SJCRH30 (cell line): ENCODE measurements around the gene GRIP1. TPM values are rescaled to one million over a fixed set of nuclear protein-coding genes. Genes with fewer than 3 reads are reported as not detected.
"Not testable (repeated sequence)": the region's sequence is repeated elsewhere in the genome, so short reads cannot be mapped to it uniquely, and the experiment has no call there.

Experiments
- DNase-seq, 2 experiments: peaks; one replicate each; pipeline ENCODE4 v3.0.0-alpha.2; 2015 to 2020
- H3K27ac ChIP-seq: fragments of 250-450 bp; sonication (Bioruptor Pico); 2 replicates; pipeline ENCODE4 v1.5.1; 2020; ENCODE audit warnings: mild to moderate bottlenecking, moderate library complexity
- H3K27me3 ChIP-seq: fragments of 250-450 bp; sonication (Bioruptor Pico); 2 replicates; pipeline ENCODE4 v1.5.1; 2020; ENCODE audit warnings: mild to moderate bottlenecking, moderate library complexity
- H3K36me3 ChIP-seq: fragments of 250-450 bp; sonication (Bioruptor Pico); 2 replicates; pipeline ENCODE4 v1.5.1; 2020; ENCODE audit warnings: mild to moderate bottlenecking, moderate library complexity
- H3K4me1 ChIP-seq: fragments of 250-450 bp; sonication (Bioruptor Pico); 2 replicates; pipeline ENCODE4 v1.5.1; 2020; ENCODE audit warnings: mild to moderate bottlenecking, moderate library complexity
- H3K4me3 ChIP-seq: fragments of 250-450 bp; sonication (Bioruptor Pico); 2 replicates; pipeline ENCODE4 v1.5.1; 2020; ENCODE audit warnings: mild to moderate bottlenecking, moderate library complexity
- H3K9me3 ChIP-seq: fragments of 250-450 bp; sonication (Bioruptor Pico); replicated peaks from 2 replicates; pipeline ENCODE4 v1.5.1; 2020; ENCODE audit warnings: mild to moderate bottlenecking, moderate library complexity
- total RNA-seq: library from RNA; depleted of rRNA; stranded (reverse); fragments of >200 nt; shearing (Covaris generic); gene quantifications from 2 replicates; pipeline ENCODE4 v1.2.3, GENCODE V29; 2014

GRIP1 gene
- total RNA-seq, 1 experiment from 2014 or later = 8.2 TPM

- peaks cover 18% of the 10 kb centered on the region for H3K36me3 ChIP-seq
- no peak for DNase-seq
- no peak overlapping the region for H3K4me3 ChIP-seq
- no peaks in the 10 kb centered on the region for H3K4me1 ChIP-seq
- H3K9me3 ChIP-seq = peaks cover 6% of the 10 kb centered on the region; the same call in 1 of the 2 replicates
- H3K27me3 ChIP-seq = no peaks in the 10 kb centered on the region
- no peak overlapping the region for H3K27ac ChIP-seq
Observed at GRCh38 chr12:66340131-66340530, 338.7 kb downstream of the GRIP1 start.

GRCh38 chr12:66337381-66338010 lies 341.4 kb downstream of the GRIP1 start:
- Histone ChIP-seq H3K36me3 (peaks cover 14% of the 10 kb centered on the region; the same call in 1 of the 2 replicates), H3K27me3 (no peaks in the 10 kb centered on the region), H3K9me3 (peaks cover 6% of the 10 kb centered on the region; the same call in 1 of the 2 replicates), H3K4me1 (no peaks in the 10 kb centered on the region), H3K27ac (no peak overlapping the region), H3K4me3 (no peak overlapping the region)
- no peak for DNase-seq

- DNase-seq = no peak
- Histone ChIP-seq H3K9me3 (no peaks in the 10 kb centered on the region), H3K4me1 (no peaks in the 10 kb centered on the region), H3K27me3 (no peaks in the 10 kb centered on the region), H3K4me3 (no peak overlapping the region), H3K36me3 (peaks cover 8% of the 10 kb centered on the region; the same call in 1 of the 2 replicates), H3K27ac (no peak overlapping the region)
Observed at GRCh38 chr12:66335746-66336145, 343.1 kb downstream of the GRIP1 start.

DNA sequence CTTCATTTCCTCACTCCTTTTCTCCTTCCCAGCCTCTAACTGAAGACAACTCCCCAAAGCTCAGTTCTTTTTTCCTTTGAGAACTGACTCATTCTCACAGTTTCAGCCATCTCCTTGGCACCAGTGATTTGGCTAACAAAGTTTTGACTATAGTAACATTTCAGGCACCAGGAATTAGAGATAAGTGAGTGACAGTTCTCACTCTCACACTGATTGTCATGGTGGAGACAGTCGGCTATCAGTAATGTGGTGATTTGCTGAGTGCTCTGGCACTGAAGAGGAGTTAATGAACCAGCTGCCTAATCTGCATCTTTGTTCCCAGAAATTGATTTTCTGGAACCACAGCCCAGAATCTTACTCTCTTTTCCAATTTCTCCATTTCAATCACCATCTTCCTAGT lies 347.1 kb downstream of the GRIP1 start:
- Histone ChIP-seq H3K36me3 (peaks cover 8% of the 10 kb centered on the region; the same call in 1 of the 2 replicates), H3K4me1 (no peaks in the 10 kb centered on the region), H3K4me3 (no peak overlapping the region), H3K9me3 (no peaks in the 10 kb centered on the region), H3K27me3 (no peaks in the 10 kb centered on the region), H3K27ac (no peak overlapping the region)
- DNase-seq = no peak

- Histone ChIP-seq H3K36me3 (peaks cover 11% of the 10 kb centered on the region; the same call in 1 of the 2 replicates), H3K27ac (no peak overlapping the region), H3K4me1 (no peaks in the 10 kb centered on the region), H3K9me3 (no peaks in the 10 kb centered on the region), H3K4me3 (no peak overlapping the region), H3K27me3 (no peaks in the 10 kb centered on the region)
- DNase-seq = no peak
Observed at GRCh38 chr12:66331016-66331415, 347.9 kb downstream of the GRIP1 start.

- no peaks in the 10 kb centered on the region for H3K9me3 ChIP-seq
- H3K27me3 ChIP-seq = no peaks in the 10 kb centered on the region
- no peak for DNase-seq
- H3K4me1 ChIP-seq = no peaks in the 10 kb centered on the region
- no peak overlapping the region for H3K4me3 ChIP-seq
- no peak overlapping the region for H3K27ac ChIP-seq
- H3K36me3 ChIP-seq = peaks cover 11% of the 10 kb centered on the region; the same call in 1 of the 2 replicates
Observed at GRCh38 chr12:66329941-66330340, 348.9 kb downstream of the GRIP1 start.

DNA sequence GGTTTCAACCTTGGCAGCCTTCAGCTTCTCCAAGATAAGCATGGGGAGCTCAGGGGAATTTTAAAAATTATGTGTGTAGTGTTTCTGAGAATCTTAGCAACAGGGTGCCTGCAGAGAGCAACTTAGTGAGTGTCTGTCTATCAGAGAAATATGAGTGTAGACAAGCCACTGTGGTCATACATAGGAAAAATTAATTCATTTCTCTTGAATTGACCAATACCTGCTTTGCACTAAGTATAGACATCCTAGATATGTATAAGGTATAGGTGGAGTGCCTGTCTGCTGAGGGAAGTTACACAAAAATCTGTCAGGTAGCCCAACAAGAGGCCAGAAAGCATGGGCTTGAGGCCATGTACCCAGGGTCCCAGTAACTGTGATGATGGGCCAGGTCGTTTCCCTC lies 355.9 kb downstream of the GRIP1 start:
- Histone ChIP-seq H3K27ac (no peak overlapping the region), H3K4me3 (no peak overlapping the region), H3K27me3 (no peaks in the 10 kb centered on the region), H3K4me1 (no peaks in the 10 kb centered on the region), H3K36me3 (peaks cover 34% of the 10 kb centered on the region), H3K9me3 (no peaks in the 10 kb centered on the region)
- no peak for DNase-seq

DNA sequence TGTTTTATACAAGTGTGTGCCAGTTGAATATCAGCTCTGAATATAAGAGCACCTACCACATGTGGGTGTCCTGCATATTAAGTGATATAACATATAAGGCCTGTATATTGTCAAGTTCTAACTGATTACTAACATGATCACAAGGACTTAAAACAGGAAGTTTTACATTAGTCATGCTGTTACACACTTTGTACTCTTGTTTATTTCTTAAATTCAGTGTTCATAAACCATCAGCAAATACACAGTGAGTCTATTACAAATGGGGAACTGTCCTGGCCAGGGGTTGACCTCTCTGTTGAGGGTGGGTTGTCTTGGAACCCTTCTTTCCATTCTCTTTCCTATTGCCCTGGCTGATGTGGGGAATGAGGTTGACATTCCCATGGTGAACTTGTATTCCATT lies 357.4 kb downstream of the GRIP1 start:
- H3K27ac ChIP-seq = no peak overlapping the region
- no peaks in the 10 kb centered on the region for H3K9me3 ChIP-seq
- H3K27me3 ChIP-seq = no peaks in the 10 kb centered on the region
- no peak overlapping the region for H3K4me3 ChIP-seq
- peaks cover 31% of the 10 kb centered on the region for H3K36me3 ChIP-seq
- H3K4me1 ChIP-seq = no peaks in the 10 kb centered on the region
- DNase-seq = no peak

DNA sequence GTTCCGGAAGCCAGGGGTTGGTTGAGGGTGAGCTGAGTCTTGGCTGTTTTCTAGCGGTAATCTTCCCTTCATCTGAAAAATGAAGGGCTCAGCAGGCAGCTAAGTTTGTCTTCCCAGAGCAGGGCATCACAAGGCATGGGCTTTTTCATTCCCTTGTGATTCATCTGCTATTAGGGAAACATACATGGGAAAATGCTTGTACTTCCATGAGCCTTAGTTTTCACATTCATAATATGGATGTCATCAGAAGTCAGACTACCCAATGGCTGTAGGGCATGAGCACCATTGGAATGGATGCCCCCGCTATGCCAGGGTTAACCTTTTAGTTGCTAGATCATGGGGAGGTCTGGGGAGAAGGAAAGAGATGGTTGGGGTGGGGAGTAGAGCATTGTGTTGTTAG lies 357.9 kb downstream of the GRIP1 start:
- Histone ChIP-seq H3K9me3 (no peaks in the 10 kb centered on the region), H3K27me3 (no peaks in the 10 kb centered on the region), H3K4me1 (no peaks in the 10 kb centered on the region), H3K27ac (no peak overlapping the region), H3K36me3 (peaks cover 32% of the 10 kb centered on the region), H3K4me3 (no peak overlapping the region)
- no peak for DNase-seq

DNA sequence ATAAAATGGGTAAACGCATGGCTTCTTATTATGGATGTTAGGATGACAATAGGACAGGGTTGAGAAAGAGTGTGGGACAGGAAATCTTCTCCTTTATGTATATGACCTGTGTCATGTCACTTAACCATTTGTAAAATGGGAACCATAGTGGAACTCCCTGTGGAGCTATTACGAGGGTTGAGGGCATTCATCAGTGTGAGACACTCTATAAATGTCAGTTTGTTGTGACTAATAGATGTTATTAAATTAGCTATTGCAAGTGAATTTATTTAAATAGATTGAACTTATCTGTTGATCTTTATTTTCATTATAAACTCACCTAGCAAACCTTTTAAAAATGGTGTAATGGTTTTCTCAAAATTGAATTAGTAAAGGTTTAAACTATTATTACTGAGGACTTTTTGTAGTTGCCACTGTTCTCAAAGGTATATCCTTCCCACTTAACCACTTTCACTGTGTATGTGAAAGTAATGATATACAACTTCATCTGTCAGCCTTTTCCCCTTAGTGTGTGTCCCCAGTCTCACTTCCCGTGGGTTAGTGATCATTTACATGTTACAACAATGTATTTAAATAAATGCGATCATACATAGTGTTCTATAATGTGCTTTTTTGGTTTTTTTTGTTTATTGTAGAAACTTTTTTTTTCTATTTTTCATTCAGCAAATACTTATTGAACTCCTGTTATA lies 359.5 kb downstream of the GRIP1 start:
- no peak for DNase-seq
- Histone ChIP-seq H3K27me3 (no peaks in the 10 kb centered on the region), H3K4me3 (no peak overlapping the region), H3K9me3 (no peaks in the 10 kb centered on the region), H3K4me1 (peaks cover under 1% of the 10 kb centered on the region; the same call in 1 of the 2 replicates), H3K36me3 (peaks cover 39% of the 10 kb centered on the region), H3K27ac (no peak overlapping the region)

GRCh38 chr12:66314278-66314677 lies 364.6 kb downstream of the GRIP1 start:
- 0 out of 2 replicates have a peak overlapping the region, but pooled peaks have one; percentile 12 for H3K27ac ChIP-seq
- no peak overlapping the region for H3K4me3 ChIP-seq
- H3K27me3 ChIP-seq = no peaks in the 10 kb centered on the region
- peaks cover 42% of the 10 kb centered on the region for H3K36me3 ChIP-seq
- no peak for DNase-seq
- H3K9me3 ChIP-seq = no peaks in the 10 kb centered on the region
- H3K4me1 ChIP-seq = peaks cover 11% of the 10 kb centered on the region

DNA sequence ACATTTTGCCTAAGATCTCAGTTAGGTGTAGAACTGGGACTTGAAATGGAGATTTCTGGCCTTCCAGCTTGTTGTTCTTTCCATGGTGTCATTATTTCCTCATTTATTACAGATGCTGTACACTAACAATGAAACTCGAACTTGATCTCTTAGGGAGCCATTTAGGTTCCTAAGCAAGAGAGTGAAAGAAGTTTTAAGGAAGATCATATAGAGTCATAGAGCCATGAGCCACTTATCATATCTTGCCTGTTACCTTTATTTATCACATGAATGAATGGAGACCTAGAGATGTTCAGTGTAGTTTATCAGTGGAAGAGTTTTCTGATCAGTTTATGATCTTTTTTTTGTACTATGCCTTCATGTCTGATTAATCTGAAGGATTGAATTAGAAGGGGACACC lies 366.7 kb downstream of the GRIP1 start:
- H3K4me1 ChIP-seq = peaks cover 11% of the 10 kb centered on the region
- H3K4me3 ChIP-seq = no peak overlapping the region
- no peaks in the 10 kb centered on the region for H3K9me3 ChIP-seq
- H3K36me3 ChIP-seq = peaks cover 30% of the 10 kb centered on the region
- H3K27ac ChIP-seq = no peak overlapping the region
- H3K27me3 ChIP-seq = no peaks in the 10 kb centered on the region
- DNase-seq = no peak

- Histone ChIP-seq H3K4me3 (no peak overlapping the region), H3K27me3 (no peaks in the 10 kb centered on the region), H3K27ac (no peak overlapping the region), H3K36me3 (peaks cover 31% of the 10 kb centered on the region), H3K9me3 (no peaks in the 10 kb centered on the region), H3K4me1 (peaks cover 11% of the 10 kb centered on the region)
- DNase-seq = no peak
Observed at GRCh38 chr12:66309606-66310005, 369.3 kb downstream of the GRIP1 start.

DNA sequence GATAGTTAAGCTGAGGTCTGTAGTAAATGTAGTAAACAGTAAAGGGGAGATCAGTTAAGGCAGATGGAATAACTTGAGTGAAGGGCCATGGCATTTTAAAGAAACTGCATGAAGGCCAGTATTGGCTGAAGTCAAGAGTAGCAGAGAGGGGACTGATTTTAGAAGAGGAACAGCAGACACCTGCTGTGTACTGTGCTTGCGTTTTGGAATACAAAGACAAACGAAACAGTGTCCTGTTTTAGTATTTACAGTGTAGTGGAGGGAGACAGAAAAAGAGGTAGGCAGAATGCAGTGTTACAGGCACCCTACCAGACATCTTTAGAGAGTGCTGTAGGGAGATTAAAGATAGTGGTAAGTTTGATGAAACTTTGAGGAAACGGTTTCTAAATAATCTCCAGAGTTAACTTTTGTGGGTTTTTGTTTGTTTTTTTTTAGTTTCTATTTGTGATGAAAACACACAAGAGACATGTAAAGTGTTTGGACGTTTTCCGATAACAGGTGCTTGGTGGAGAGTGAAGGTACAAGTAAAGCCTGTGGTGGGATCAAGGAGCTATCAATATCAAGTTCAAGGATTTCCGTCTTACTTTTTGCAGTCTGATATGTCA lies 374.5 kb downstream of the GRIP1 start:
- Histone ChIP-seq H3K27me3 (no peaks in the 10 kb centered on the region), H3K4me1 (peaks cover 6% of the 10 kb centered on the region; the same call in 1 of the 2 replicates), H3K27ac (no peak overlapping the region), H3K9me3 (no peaks in the 10 kb centered on the region), H3K36me3 (peaks cover 12% of the 10 kb centered on the region), H3K4me3 (peak overlapping the region; percentile 82)
- peak in 1 of 2 experiments; percentile 9 for DNase-seq

GRCh38 chr12:66303316-66303804 lies 375.5 kb downstream of the GRIP1 start:
- peak in 1 of 2 experiments; percentile 4 for DNase-seq
- peaks cover 12% of the 10 kb centered on the region for H3K36me3 ChIP-seq
- not testable (repeated sequence) for H3K27ac ChIP-seq, H3K9me3 ChIP-seq, H3K4me1 ChIP-seq, H3K27me3 ChIP-seq
- H3K4me3 ChIP-seq = peak overlapping the region; percentile 82
